NCI-H774 (cell line): ENCODE data around the gene GAREM1.
"Not testable (repeated sequence)": the region's sequence is repeated elsewhere in the genome, so short reads cannot be mapped to it uniquely, and the experiment has no call there.

Experiments used
- DNase-seq: peaks from one replicate; lab custom pipeline; 2025; lab: John Stamatoyannopoulos, UW

Gene GAREM1

DNA sequence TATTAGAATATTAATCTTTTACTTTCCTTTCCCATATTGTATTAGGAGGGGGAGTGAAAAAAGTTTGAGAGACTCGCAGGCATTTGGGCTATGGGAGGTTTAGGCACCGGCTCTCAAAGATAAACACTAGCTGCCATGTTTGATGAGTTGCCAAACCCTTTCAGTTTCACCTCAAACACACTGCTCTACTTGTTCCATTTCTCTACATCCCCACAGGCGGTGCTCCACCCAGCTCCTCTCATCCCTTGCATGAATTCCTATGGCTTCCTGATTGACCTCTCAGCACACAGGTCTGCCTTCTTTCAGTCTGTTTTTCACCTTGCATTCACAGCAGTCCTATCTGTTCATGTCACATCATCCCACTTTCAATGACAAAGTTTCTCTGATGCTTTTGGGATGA, 215.1 kb downstream of the GAREM1 start:
- DNase-seq = no peak

GRCh38 chr18:32252141-32252860, 218.4 kb downstream of the GAREM1 start:
- DNase-seq = no peak

DNA sequence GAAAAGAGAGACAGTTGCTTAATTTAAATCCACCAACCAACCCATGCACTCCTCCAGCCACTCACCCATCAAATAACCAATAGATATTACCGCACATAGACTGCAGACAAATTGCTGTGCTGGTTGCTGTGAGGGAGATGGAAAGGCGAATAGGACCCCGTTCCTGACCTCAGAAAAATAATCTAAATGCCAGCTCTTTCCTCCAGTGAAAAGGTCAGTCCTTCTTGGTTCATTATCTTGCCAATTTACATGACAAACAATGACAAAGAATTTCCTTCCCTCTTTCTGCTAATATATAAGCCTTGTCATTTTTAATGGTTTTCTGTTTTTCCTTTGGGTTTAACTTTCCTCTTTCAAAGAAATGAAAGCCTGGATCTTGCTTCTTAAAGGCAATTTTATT, 219.2 kb downstream of the GAREM1 start:
- no peak for DNase-seq

GRCh38 chr18:32249147-32249929, 221.3 kb downstream of the GAREM1 start:
- DNase-seq = no peak

DNA sequence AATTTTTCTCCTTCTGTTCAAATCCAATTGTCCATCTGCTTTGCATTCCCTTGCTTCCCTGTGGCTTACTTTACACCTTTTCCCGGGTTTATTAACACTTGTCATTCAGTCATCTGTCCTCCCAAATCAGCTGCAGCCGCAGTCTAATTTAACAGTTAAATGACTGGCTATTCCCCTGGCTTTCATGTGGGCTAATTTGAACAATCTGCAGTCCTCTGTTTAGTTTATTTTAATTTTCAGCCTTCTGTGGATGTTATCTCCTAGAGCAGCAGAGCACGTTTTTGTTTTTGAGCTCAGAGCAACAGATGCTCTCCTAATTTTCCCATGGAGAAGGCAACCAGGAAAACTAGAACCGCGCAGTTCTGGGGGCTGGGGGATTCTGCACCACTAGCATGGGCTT, 225.8 kb downstream of the GAREM1 start:
- DNase-seq = no peak

- no peak for DNase-seq
Observed at GRCh38 chr18:32243358-32243757, 227.3 kb downstream of the GAREM1 start.

DNA sequence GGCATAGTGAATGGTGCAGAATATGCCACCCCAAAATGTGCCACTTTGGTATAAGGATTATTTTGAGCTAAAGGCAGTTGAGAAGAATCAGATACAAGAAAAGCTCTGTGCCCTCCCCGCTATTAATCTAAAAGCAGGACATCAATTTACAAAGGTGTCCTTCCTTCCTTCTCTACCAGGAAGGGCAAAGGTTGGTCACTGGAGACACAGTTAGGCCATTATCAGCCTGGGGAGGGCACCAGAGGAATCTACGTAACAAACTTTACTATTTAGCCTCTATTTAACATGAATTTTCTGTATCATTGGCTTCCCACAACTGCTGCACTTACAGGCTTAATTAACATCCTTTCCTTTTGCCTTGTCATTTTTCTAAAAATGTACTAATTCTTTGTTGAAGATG, 228.3 kb downstream of the GAREM1 start:
- no peak for DNase-seq

DNA sequence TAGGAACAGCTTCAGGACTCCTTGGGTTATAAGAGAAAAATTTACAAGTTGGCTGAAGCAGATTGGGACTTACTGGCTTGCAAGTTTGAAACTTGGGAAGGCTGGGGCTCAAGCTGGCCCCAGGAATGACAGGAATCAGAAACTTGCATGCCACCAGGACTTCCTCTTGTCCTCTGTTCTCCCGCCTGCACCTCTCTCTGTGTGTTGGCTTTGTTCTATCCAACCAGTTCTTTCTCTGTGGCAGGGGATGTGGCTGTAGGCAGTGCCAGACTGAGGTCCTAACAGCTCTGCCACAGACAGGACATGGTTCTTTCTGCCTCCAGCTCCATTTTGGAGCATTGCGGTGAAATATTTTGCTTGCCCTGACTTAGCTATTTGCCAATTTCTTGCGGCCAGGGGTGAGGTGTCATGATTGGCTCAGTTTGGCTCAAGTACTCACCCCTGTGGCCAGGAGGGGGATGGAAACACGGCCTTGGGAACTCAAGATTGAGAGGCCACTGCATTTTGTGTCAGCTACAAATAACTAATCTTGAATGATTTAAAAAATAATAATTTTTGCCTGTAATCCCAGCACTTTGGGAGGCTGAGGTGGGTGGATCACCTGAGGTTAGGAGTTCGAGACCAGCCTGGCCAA, 231.9 kb downstream of the GAREM1 start:
- no peak for DNase-seq

DNA sequence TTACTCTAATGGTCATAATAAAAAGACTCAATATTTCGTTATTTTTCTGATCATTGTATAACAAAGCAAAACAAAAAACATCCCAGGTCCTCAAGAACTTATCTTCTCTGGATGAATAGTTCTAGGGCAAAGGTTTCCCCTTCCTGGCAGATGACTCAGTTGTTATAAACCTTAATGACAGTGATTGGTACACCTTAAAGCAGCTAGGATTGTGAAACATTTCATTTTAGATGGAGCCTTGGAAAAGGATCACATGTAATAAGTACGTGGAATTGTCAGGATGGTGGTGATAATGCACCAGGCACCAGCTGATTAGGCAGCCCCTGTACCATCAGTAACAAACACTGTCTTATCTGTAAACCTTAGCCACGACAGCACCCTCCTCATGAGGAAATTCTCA, 233.6 kb downstream of the GAREM1 start:
- DNase-seq = no peak

GRCh38 chr18:32233348-32233747, 237.3 kb downstream of the GAREM1 start:
- DNase-seq = not testable (repeated sequence)

DNA sequence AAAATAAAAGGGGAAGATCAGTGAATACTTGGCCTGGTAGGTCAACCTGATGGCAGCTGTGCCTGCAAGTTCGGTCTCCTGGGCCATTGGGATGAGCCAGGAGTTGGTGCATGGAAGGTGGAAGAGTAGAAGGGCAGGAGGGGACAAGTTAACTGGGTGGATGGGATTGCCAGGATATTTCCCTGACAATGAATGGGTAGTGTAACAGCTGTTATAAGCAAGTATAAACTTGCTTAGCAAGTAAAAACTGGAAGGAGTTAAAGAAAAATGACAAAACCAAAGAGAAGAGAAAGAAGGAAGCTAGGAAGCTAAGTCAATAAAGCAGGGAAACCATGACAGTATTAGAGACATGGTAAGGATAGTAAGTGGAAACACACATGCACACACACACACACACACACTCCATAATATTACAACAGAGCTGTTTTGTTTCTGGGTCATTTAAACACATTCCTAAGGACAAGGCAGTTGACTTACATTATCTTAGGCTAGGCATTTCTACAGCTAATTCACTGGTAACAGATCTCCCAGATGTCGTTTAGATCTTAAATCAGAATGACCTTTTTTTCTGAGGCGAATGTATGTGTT, 251.2 kb downstream of the GAREM1 start:
- no peak for DNase-seq

DNA sequence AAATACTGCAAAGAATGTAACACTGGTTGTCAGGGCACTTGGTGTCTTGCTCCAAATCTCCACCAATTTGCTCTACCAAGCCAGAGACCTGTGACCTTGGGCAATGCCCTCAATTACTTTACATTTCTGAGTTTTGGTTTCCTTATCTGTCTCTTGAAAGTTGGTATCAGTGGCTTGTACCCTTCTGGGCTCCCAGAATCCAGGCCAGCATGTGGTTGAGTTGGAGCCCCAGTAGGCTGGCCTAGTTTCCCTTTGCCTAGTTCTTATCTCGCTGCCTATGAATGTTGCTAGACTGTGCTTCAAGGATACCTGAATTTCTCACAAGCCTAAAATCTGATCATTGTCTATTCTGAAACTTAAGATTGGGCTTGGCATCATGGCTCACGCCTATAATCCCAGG, 254.3 kb downstream of the GAREM1 start:
- DNase-seq = no peak

- no peak for DNase-seq
Observed at GRCh38 chr18:32213693-32214092, 257.0 kb downstream of the GAREM1 start.
